HG03280 (cell line): ENCODE measurements around the gene JAG1.
"Not testable (repeated sequence)": the region's sequence is repeated elsewhere in the genome, so short reads cannot be mapped to it uniquely, and the experiment has no call there.

Source experiments
- ATAC-seq: cut with Tn5 transposase; IDR thresholded peaks from one replicate; pipeline ENCODE4 v1.9.1; 2021; ENCODE audit warnings: mild to moderate bottlenecking, moderate library complexity; ENCODE audit not compliant: unreplicated experiment

JAG1 gene

DNA sequence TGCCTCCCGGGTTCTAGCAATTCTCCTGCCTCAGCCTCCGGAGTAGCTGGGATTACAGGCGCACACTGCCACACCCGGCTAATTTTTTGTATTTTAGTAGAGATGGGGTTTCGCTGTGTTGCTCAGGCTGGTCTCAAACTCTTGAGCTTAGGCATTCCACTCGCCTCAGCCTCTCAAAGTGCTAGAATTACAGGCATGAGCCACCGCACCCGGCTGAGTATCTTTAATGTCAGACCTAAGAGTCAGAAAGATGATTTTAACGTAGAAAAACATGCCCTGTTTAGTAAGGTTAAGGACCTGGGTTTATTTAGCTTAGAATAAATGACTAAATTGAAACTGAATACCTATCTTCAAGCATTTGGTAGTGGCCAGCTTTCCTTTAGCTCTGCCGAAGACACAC lies 83.4 kb downstream of the JAG1 start:
- not testable (repeated sequence) for ATAC-seq
